ENCODE results near the gene RFNG.

RFNG gene

GRCh38 chr17:82019690-82020571 is 31.7 kb downstream of the RFNG start:
- H3K27me3 ChIP-seq (ENCODE audit: insufficient read depth, insufficient read length) = peaks cover 15% of the 10 kb centered on the region
- H3K36me3 ChIP-seq (ENCODE audit: insufficient read depth, insufficient read length, low read length) = peaks cover 36% of the 10 kb centered on the region
- peak overlapping the region; percentile 0 for H3K4me3 ChIP-seq (ENCODE audit: insufficient read length, low read depth)
- TF ChIP-seq YY1 (IDR thresholded peaks at IDR 0.05; ENCODE audit: insufficient read depth, insufficient read length) (no peak), ZNF274 (IDR thresholded peaks at IDR 0.05; ENCODE audit: low read depth, low read length) (no peak), SUZ12 (IDR thresholded peaks at IDR 0.05; ENCODE audit: extremely low read depth, insufficient read depth, insufficient read length) (no peak)
- no peaks in the 10 kb centered on the region for H3K9me3 ChIP-seq (ENCODE audit: insufficient read depth, low read length)
- peaks cover 32% of the 10 kb centered on the region for H3K4me1 ChIP-seq (ENCODE audit: insufficient read depth, insufficient read length)
- H3K9ac ChIP-seq (ENCODE audit: insufficient read length, low read depth) = no peak overlapping the region
- DNase-seq (ENCODE audit: low read depth, low spot score) = no peak

GRCh38 chr17:82018989-82019689 is 32.5 kb downstream of the RFNG start:
- no peaks in the 10 kb centered on the region for H3K9me3 ChIP-seq (ENCODE audit: insufficient read depth, low read length)
- no peak for TF ChIP-seq YY1 (IDR thresholded peaks at IDR 0.05; ENCODE audit: insufficient read depth, insufficient read length)
- TF ChIP-seq SUZ12 (IDR thresholded peaks at IDR 0.05; ENCODE audit: extremely low read depth, insufficient read depth, insufficient read length) = no peak
- no peak for TF ChIP-seq ZNF274 (IDR thresholded peaks at IDR 0.05; ENCODE audit: low read depth, low read length)
- H3K36me3 ChIP-seq (ENCODE audit: insufficient read depth, insufficient read length, low read length) = peaks cover 44% of the 10 kb centered on the region
- no peak overlapping the region for H3K4me3 ChIP-seq (ENCODE audit: insufficient read length, low read depth)
- no peak for DNase-seq (ENCODE audit: low read depth, low spot score)
- H3K4me1 ChIP-seq (ENCODE audit: insufficient read depth, insufficient read length) = peaks cover 27% of the 10 kb centered on the region
- H3K27me3 ChIP-seq (ENCODE audit: insufficient read depth, insufficient read length) = peaks cover 7% of the 10 kb centered on the region
- H3K9ac ChIP-seq (ENCODE audit: insufficient read length, low read depth) = no peak overlapping the region

GRCh38 chr17:82018152-82018988 is 33.2 kb downstream of the RFNG start:
- peaks cover 50% of the 10 kb centered on the region for H3K36me3 ChIP-seq (ENCODE audit: insufficient read depth, insufficient read length, low read length)
- no peaks in the 10 kb centered on the region for H3K27me3 ChIP-seq (ENCODE audit: insufficient read depth, insufficient read length)
- no peak for TF ChIP-seq ZNF274 (IDR thresholded peaks at IDR 0.05; ENCODE audit: low read depth, low read length)
- no peak for TF ChIP-seq YY1 (IDR thresholded peaks at IDR 0.05; ENCODE audit: insufficient read depth, insufficient read length)
- no peak for TF ChIP-seq SUZ12 (IDR thresholded peaks at IDR 0.05; ENCODE audit: extremely low read depth, insufficient read depth, insufficient read length)
- peaks cover 32% of the 10 kb centered on the region for H3K4me1 ChIP-seq (ENCODE audit: insufficient read depth, insufficient read length)
- no peak overlapping the region for H3K9ac ChIP-seq (ENCODE audit: insufficient read length, low read depth)
- no peak for DNase-seq (ENCODE audit: low read depth, low spot score)
- H3K9me3 ChIP-seq (ENCODE audit: insufficient read depth, low read length) = no peaks in the 10 kb centered on the region
- H3K4me3 ChIP-seq (ENCODE audit: insufficient read length, low read depth) = no peak overlapping the region

GRCh38 chr17:82017612-82018151 is 33.9 kb downstream of the RFNG start:
- Histone ChIP-seq H3K27me3 (ENCODE audit: insufficient read depth, insufficient read length) (no peaks in the 10 kb centered on the region), H3K4me3 (ENCODE audit: insufficient read length, low read depth) (no peak overlapping the region), H3K36me3 (ENCODE audit: insufficient read depth, insufficient read length, low read length) (peaks cover 50% of the 10 kb centered on the region), H3K9me3 (ENCODE audit: insufficient read depth, low read length) (no peaks in the 10 kb centered on the region), H3K9ac (ENCODE audit: insufficient read length, low read depth) (no peak overlapping the region), H3K4me1 (ENCODE audit: insufficient read depth, insufficient read length) (peaks cover 35% of the 10 kb centered on the region)
- no peak for TF ChIP-seq YY1 (IDR thresholded peaks at IDR 0.05; ENCODE audit: insufficient read depth, insufficient read length)
- no peak for TF ChIP-seq ZNF274 (IDR thresholded peaks at IDR 0.05; ENCODE audit: low read depth, low read length)
- no peak for TF ChIP-seq SUZ12 (IDR thresholded peaks at IDR 0.05; ENCODE audit: extremely low read depth, insufficient read depth, insufficient read length)
- no peak for DNase-seq (ENCODE audit: low read depth, low spot score)

- Histone ChIP-seq H3K4me1 (ENCODE audit: insufficient read depth, insufficient read length) (peaks cover 38% of the 10 kb centered on the region), H3K36me3 (ENCODE audit: insufficient read depth, insufficient read length, low read length) (peaks cover 52% of the 10 kb centered on the region), H3K9me3 (ENCODE audit: insufficient read depth, low read length) (no peaks in the 10 kb centered on the region), H3K27me3 (ENCODE audit: insufficient read depth, insufficient read length) (no peaks in the 10 kb centered on the region), H3K4me3 (ENCODE audit: insufficient read length, low read depth) (no peak overlapping the region), H3K9ac (ENCODE audit: insufficient read length, low read depth) (no peak overlapping the region)
- DNase-seq (ENCODE audit: low read depth, low spot score) = no peak
- TF ChIP-seq YY1 (IDR thresholded peaks at IDR 0.05; ENCODE audit: insufficient read depth, insufficient read length) (no peak), SUZ12 (IDR thresholded peaks at IDR 0.05; ENCODE audit: extremely low read depth, insufficient read depth, insufficient read length) (no peak), ZNF274 (IDR thresholded peaks at IDR 0.05; ENCODE audit: low read depth, low read length) (no peak)
These were observed 34.6 kb downstream of the RFNG start for GRCh38 chr17:82016875-82017459.

GRCh38 chr17:82016061-82016874 is 35.3 kb downstream of the RFNG start:
- Histone ChIP-seq H3K27me3 (ENCODE audit: insufficient read depth, insufficient read length) (no peaks in the 10 kb centered on the region), H3K4me1 (ENCODE audit: insufficient read depth, insufficient read length) (peaks cover 43% of the 10 kb centered on the region), H3K36me3 (ENCODE audit: insufficient read depth, insufficient read length, low read length) (peaks cover 58% of the 10 kb centered on the region), H3K4me3 (ENCODE audit: insufficient read length, low read depth) (no peak overlapping the region), H3K9me3 (ENCODE audit: insufficient read depth, low read length) (no peaks in the 10 kb centered on the region), H3K9ac (ENCODE audit: insufficient read length, low read depth) (no peak overlapping the region)
- TF ChIP-seq YY1 (IDR thresholded peaks at IDR 0.05; ENCODE audit: insufficient read depth, insufficient read length) (no peak), SUZ12 (IDR thresholded peaks at IDR 0.05; ENCODE audit: extremely low read depth, insufficient read depth, insufficient read length) (no peak), ZNF274 (IDR thresholded peaks at IDR 0.05; ENCODE audit: low read depth, low read length) (no peak)
- DNase-seq (ENCODE audit: low read depth, low spot score) = no peak
